ENCODE measurements around the gene RNU1-2.
A peak's percentile ranks its signal among the peaks of the same experiment; 100 is the strongest.
"Not testable (repeated sequence)": the region's sequence is repeated elsewhere in the genome, so short reads cannot be mapped to it uniquely, and the experiment has no call there.

The RNU1-2 gene

DNA sequence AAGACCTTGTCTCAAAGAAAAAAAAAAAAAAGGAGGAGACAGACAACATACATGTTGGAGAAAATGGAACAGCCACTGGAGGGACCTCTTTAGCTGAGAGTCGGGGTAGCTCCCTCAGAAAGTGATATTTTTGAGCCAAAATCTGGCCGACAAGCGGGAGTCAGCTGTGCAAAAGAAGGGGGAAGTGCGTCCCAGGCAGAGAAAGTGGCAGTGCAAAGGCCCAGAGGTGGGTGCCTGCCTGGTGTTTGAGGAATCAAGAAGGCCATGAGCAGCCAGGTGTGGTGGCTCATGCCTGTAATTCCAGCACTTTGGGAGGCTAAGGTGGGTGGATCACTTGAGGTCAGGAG, 19.8 kb downstream of the RNU1-2 start:
- no peak overlapping the region for H3K9ac ChIP-seq (ENCODE audit: insufficient read length, low read depth)
- H3K27me3 ChIP-seq (ENCODE audit: insufficient read depth, insufficient read length), result peaks cover 8% of the 10 kb centered on the region
- DNase-seq (ENCODE audit: low read depth, low spot score), result no peak
- no peaks in the 10 kb centered on the region for H3K9me3 ChIP-seq (ENCODE audit: insufficient read depth, low read length)
- H3K36me3 ChIP-seq (ENCODE audit: insufficient read depth, insufficient read length, low read length), result no peaks in the 10 kb centered on the region
- no peak overlapping the region for H3K4me3 ChIP-seq (ENCODE audit: insufficient read length, low read depth)
- TF ChIP-seq ZNF274 (IDR thresholded peaks at IDR 0.05; ENCODE audit: low read depth, low read length) (no peak), YY1 (IDR thresholded peaks at IDR 0.05; ENCODE audit: insufficient read depth, insufficient read length) (no peak), SUZ12 (IDR thresholded peaks at IDR 0.05; ENCODE audit: extremely low read depth, insufficient read depth, insufficient read length) (no peak)
- H3K4me1 ChIP-seq (ENCODE audit: insufficient read depth, insufficient read length), result peaks cover 11% of the 10 kb centered on the region

GRCh38 chr1:16916036-16916880, 20.5 kb downstream of the RNU1-2 start:
- H3K4me3 ChIP-seq (ENCODE audit: insufficient read length, low read depth); H3K36me3 ChIP-seq (ENCODE audit: insufficient read depth, insufficient read length, low read length); DNase-seq (ENCODE audit: low read depth, low spot score); H3K9ac ChIP-seq (ENCODE audit: insufficient read length, low read depth); H3K9me3 ChIP-seq (ENCODE audit: insufficient read depth, low read length); H3K27me3 ChIP-seq (ENCODE audit: insufficient read depth, insufficient read length): not testable (repeated sequence)
- H3K4me1 ChIP-seq (ENCODE audit: insufficient read depth, insufficient read length), result peaks cover 11% of the 10 kb centered on the region

DNA sequence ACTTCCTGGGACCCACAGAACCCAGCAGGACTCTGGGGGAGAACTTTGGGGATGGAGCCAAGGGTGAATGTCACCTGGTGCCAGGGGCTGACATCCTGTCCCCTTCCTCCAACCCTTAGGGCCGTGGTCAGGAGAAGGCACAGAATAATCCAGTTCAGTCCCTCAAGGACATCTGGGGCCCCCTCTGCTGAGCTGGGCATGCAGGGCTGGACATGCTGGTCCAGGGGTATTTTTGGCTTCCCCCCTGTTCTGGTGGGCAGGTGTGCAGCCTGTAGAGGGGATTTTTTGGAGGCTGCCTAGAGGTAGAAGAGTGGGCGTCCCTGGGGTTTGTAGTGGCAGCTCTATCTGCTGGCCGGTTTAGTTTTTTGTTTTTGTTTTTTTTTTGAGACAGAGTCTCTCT, 22.6 kb downstream of the RNU1-2 start:
- no peak for TF ChIP-seq ZNF274 (IDR thresholded peaks at IDR 0.05; ENCODE audit: low read depth, low read length)
- TF ChIP-seq SUZ12 (IDR thresholded peaks at IDR 0.05; ENCODE audit: extremely low read depth, insufficient read depth, insufficient read length), result no peak
- no peak for TF ChIP-seq YY1 (IDR thresholded peaks at IDR 0.05; ENCODE audit: insufficient read depth, insufficient read length)
- DNase-seq (ENCODE audit: low read depth, low spot score), result no peak
- Histone ChIP-seq H3K4me1 (ENCODE audit: insufficient read depth, insufficient read length) (peaks cover 19% of the 10 kb centered on the region), H3K4me3 (ENCODE audit: insufficient read length, low read depth) (no peak overlapping the region), H3K9ac (ENCODE audit: insufficient read length, low read depth) (no peak overlapping the region), H3K36me3 (ENCODE audit: insufficient read depth, insufficient read length, low read length) (no peaks in the 10 kb centered on the region), H3K27me3 (ENCODE audit: insufficient read depth, insufficient read length) (peaks cover 2% of the 10 kb centered on the region), H3K9me3 (ENCODE audit: insufficient read depth, low read length) (no peaks in the 10 kb centered on the region)

DNA sequence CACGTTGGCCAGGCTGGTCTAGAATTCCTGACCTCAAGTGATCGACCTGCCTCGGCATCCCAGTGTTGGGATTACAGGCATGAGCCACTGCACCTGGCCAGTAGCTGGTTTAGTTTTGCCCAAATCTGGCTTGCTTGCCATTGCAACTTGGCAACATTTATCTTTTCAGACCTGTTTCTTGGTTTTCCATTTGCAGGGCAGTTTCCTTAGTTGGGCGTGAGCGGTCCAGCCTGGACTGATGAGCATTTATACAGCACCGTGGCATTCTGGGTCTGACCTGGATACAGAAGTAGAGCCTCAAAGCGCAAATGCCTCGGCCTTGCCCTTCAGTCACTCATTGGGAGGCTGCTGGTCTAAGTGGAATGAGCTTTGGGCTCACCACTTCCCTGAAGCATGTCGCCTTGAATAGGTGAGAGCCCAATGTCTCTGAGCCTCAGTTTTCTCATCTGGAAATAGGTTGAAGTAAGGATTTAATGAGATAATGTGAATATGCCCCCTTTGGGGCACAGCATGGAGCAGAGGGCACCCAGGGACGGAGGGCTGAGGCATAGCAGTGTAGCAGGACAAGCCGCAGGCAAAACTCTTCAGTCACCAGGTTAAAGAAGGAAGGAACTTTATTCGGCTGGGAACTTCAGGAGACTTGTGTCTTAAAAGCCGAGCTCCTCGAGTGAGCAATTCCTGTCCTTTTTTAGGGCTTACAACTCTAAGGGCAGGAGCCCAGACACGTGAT, 23.3 kb downstream of the RNU1-2 start:
- peaks cover 17% of the 10 kb centered on the region for H3K4me1 ChIP-seq (ENCODE audit: insufficient read depth, insufficient read length)
- not testable (repeated sequence) for DNase-seq (ENCODE audit: low read depth, low spot score); H3K27me3 ChIP-seq (ENCODE audit: insufficient read depth, insufficient read length); H3K9ac ChIP-seq (ENCODE audit: insufficient read length, low read depth); H3K36me3 ChIP-seq (ENCODE audit: insufficient read depth, insufficient read length, low read length); H3K4me3 ChIP-seq (ENCODE audit: insufficient read length, low read depth); H3K9me3 ChIP-seq (ENCODE audit: insufficient read depth, low read length)

DNA sequence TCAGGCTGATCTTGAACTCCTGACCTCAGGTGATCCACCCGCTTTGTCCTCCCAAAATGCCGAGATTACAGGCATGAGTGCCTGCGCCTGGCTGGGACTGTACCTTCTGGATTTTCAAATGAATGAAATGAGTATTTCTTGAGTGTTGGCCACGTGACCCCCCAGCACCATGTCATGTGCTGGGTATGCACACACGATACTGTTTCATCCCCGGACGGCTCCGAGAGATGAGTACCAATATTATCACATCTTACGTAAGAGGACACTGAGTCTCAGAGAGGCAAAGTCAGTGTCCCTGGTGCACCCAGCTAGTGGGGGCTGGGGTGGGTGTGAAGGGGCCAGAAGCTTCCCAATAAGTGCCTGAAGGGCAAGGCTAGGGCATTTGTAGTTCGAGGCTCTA, 25.2 kb downstream of the RNU1-2 start:
- H3K27me3 ChIP-seq (ENCODE audit: insufficient read depth, insufficient read length), result no peaks in the 10 kb centered on the region
- peaks cover 8% of the 10 kb centered on the region for H3K36me3 ChIP-seq (ENCODE audit: insufficient read depth, insufficient read length, low read length)
- TF ChIP-seq ZNF274 (IDR thresholded peaks at IDR 0.05; ENCODE audit: low read depth, low read length), result no peak
- no peak for TF ChIP-seq YY1 (IDR thresholded peaks at IDR 0.05; ENCODE audit: insufficient read depth, insufficient read length)
- no peak for TF ChIP-seq SUZ12 (IDR thresholded peaks at IDR 0.05; ENCODE audit: extremely low read depth, insufficient read depth, insufficient read length)
- H3K4me1 ChIP-seq (ENCODE audit: insufficient read depth, insufficient read length), result peaks cover 20% of the 10 kb centered on the region
- H3K9me3 ChIP-seq (ENCODE audit: insufficient read depth, low read length), result no peaks in the 10 kb centered on the region
- H3K9ac ChIP-seq (ENCODE audit: insufficient read length, low read depth), result peak overlapping the region; percentile 85
- no peak for DNase-seq (ENCODE audit: low read depth, low spot score)
- H3K4me3 ChIP-seq (ENCODE audit: insufficient read length, low read depth), result no peak overlapping the region

DNA sequence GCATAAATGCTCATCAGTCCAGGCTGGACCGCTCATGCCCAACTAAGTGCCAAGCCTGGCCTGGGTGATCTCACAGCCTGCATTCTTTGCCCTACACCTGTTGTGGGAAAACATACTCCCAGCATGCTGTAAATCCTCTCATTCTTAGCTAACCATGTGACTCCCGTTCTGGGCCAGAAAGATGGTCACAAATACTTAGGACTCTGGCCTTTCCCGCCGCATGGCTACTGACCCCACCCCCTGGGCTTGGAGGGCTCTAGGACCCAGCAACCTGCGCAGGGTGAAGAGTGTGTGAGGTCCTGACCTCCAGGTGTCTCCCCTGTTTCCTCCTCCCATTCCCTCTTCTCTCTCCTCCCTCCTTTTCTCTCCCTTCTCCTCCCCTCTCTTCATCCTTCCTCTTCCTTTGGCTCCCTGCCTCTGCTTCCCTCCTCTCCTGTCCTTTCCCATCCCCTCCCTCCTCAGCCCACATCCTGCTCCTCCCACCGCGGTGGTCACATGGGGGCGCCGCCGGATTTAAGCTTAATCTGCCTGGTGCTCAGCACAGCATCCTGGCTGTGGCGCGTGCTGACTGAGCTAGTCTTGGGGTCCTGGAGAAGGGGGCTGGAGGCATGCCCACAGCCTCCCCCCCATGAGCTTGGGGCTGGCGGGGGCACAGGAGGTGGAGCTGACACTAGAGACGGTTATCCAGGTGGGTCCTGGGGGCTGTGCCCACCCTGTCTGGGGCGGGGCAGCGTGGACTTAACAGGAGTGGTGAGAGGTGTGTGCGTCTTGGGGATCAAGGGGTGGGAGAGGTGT, 25.8 kb downstream of the RNU1-2 start, which contains the start of gene CROCC:
Gene CROCC (plus strand): TSS at position 541 of the 795 bp plus-strand sequence. CDS start 88 bp downstream, at position 629.
- Histone ChIP-seq H3K4me1 (ENCODE audit: insufficient read depth, insufficient read length) (peaks cover 25% of the 10 kb centered on the region), H3K4me3 (ENCODE audit: insufficient read length, low read depth) (peak within 1 kb of the TSS; percentile 77), H3K9me3 (ENCODE audit: insufficient read depth, low read length) (no peaks in the 10 kb centered on the region), H3K9ac (ENCODE audit: insufficient read length, low read depth) (peak within 1 kb of the TSS; percentile 85), H3K27me3 (ENCODE audit: insufficient read depth, insufficient read length) (no peaks in the 10 kb centered on the region), H3K36me3 (ENCODE audit: insufficient read depth, insufficient read length, low read length) (peaks cover 8% of the 10 kb centered on the region)
- TF ChIP-seq YY1 (IDR thresholded peaks at IDR 0.05; ENCODE audit: insufficient read depth, insufficient read length) (no peak), SUZ12 (IDR thresholded peaks at IDR 0.05; ENCODE audit: extremely low read depth, insufficient read depth, insufficient read length) (no peak), ZNF274 (IDR thresholded peaks at IDR 0.05; ENCODE audit: low read depth, low read length) (no peak)
- peak; percentile 95 for DNase-seq (ENCODE audit: low read depth, low spot score)

GRCh38 chr1:16922466-16922865, 26.7 kb downstream of the RNU1-2 start:
- Histone ChIP-seq H3K36me3 (ENCODE audit: insufficient read depth, insufficient read length, low read length) (peaks cover 8% of the 10 kb centered on the region), H3K4me3 (ENCODE audit: insufficient read length, low read depth) (peak overlapping the region; percentile 77), H3K9ac (ENCODE audit: insufficient read length, low read depth) (peak overlapping the region; percentile 85), H3K9me3 (ENCODE audit: insufficient read depth, low read length) (no peaks in the 10 kb centered on the region), H3K27me3 (ENCODE audit: insufficient read depth, insufficient read length) (no peaks in the 10 kb centered on the region), H3K4me1 (ENCODE audit: insufficient read depth, insufficient read length) (peaks cover 32% of the 10 kb centered on the region)
- TF ChIP-seq YY1 (IDR thresholded peaks at IDR 0.05; ENCODE audit: insufficient read depth, insufficient read length) (no peak), ZNF274 (IDR thresholded peaks at IDR 0.05; ENCODE audit: low read depth, low read length) (no peak), SUZ12 (IDR thresholded peaks at IDR 0.05; ENCODE audit: extremely low read depth, insufficient read depth, insufficient read length) (no peak)
- no peak for DNase-seq (ENCODE audit: low read depth, low spot score)

Data from NT2/D1 (cell line).